IMR-90 (cell line): Measurements from ENCODE around the gene CCDC148. TPM values are rescaled to one million over a fixed set of nuclear protein-coding genes. Genes with fewer than 3 reads are reported as not detected.

ENCODE experiments used
- ATAC-seq: fragments of 200-7000 bp; cut with Tn5 transposase; 2 replicates; pipeline ENCODE4 v1.9.1; 2020; ENCODE audit warnings: low read depth, mild to moderate bottlenecking, moderate library complexity
- BruUV-seq: library from RNA; stranded (reverse); fragments of 400-500 nt; replicated peaks from 2 replicates; lab custom pipeline; 2021; lab: Mats Ljungman, UMichigan
- CTCF ChIA-PET: fragments of 300-600 bp; formaldehyde crosslinking; extraction: SDS; loops from one replicate; lab custom pipeline; 2021; ENCODE audit warnings: antibody characterized with exemption; lab: Yijun Ruan, JAX
- POLR2A ChIA-PET: fragments of 300-600 bp; sonication (Branson Sonifier 250); formaldehyde crosslinking; loops from one replicate; lab custom pipeline; 2022; ENCODE audit warnings: antibody characterized with exemption; ENCODE audit not compliant: unreplicated experiment; lab: Charles Lee
- DNase-seq: peaks from one replicate; pipeline ENCODE4 v3.0.0; 2013
- H2AFZ ChIP-seq: replicated peaks from 2 replicates; pipeline ENCODE3; 2013; ENCODE audit warnings: low read length, mild to moderate bottlenecking; ENCODE audit not compliant: poor library complexity
- H2AK5ac ChIP-seq: 2 replicates; pipeline ENCODE4 v1.6.1; 2013; ENCODE audit warnings: low read depth, low read length, inconsistent platforms
- H2AK9ac ChIP-seq: replicated peaks from 2 replicates; pipeline ENCODE3; 2013; ENCODE audit warnings: mild to moderate bottlenecking, low read depth, low read length, moderate library complexity; ENCODE audit not compliant: poor library complexity
- H2BK120ac ChIP-seq: 2 replicates; pipeline ENCODE4 v1.6.1; 2013; ENCODE audit warnings: low read depth, low read length, inconsistent platforms
- H2BK15ac ChIP-seq: 3 replicates; pipeline ENCODE4 v1.6.1; 2013; ENCODE audit warnings: low read depth, low read length, inconsistent platforms
- H2BK20ac ChIP-seq: 2 replicates; pipeline ENCODE4 v1.6.1; 2013; ENCODE audit warnings: low read depth, mild to moderate bottlenecking, inconsistent platforms, low read length, moderate library complexity
- H2BK5ac ChIP-seq: 2 replicates; pipeline ENCODE4 v1.6.1; 2013; ENCODE audit warnings: mild to moderate bottlenecking, low read depth, low read length, inconsistent platforms; ENCODE audit not compliant: poor library complexity, severe bottlenecking
- H3K14ac ChIP-seq: replicated peaks from 2 replicates; pipeline ENCODE4 v1.6.1; 2013; ENCODE audit warnings: low read depth, low read length, inconsistent platforms
- H3K18ac ChIP-seq: 2 replicates; pipeline ENCODE4 v1.6.1; 2013; ENCODE audit warnings: low read depth, low read length, control low read depth
- H3K23ac ChIP-seq: 2 replicates; pipeline ENCODE4 v1.6.1; 2013; ENCODE audit warnings: low read depth, low read length, inconsistent platforms
- H3K27ac ChIP-seq: 2 replicates; pipeline ENCODE4 v1.5.1; 2013; ENCODE audit warnings: mild to moderate bottlenecking, control low read depth, low read length; ENCODE audit not compliant: insufficient read depth
- H3K27me3 ChIP-seq: 2 replicates; pipeline ENCODE4 v1.6.1; 2013; ENCODE audit warnings: low read length; ENCODE audit not compliant: control insufficient read depth, insufficient read depth
- H3K36me3 ChIP-seq: 2 replicates; pipeline ENCODE4 v1.6.1; 2013; ENCODE audit warnings: low read length, mixed read lengths; ENCODE audit not compliant: control insufficient read depth, insufficient read depth
- H3K4ac ChIP-seq: 2 replicates; pipeline ENCODE4 v1.6.1; 2013; ENCODE audit warnings: low read depth, low read length, inconsistent platforms
- H3K4me1 ChIP-seq: 2 replicates; pipeline ENCODE4 v1.6.1; 2013; ENCODE audit warnings: low read length, mixed read lengths; ENCODE audit not compliant: control insufficient read depth, insufficient read depth
- H3K4me2 ChIP-seq: 2 replicates; pipeline ENCODE4 v1.6.1; 2013; ENCODE audit warnings: low read depth, mild to moderate bottlenecking, control low read depth, low read length, moderate library complexity
- H3K4me3 ChIP-seq: 2 replicates; pipeline ENCODE4 v1.5.1; 2013; ENCODE audit warnings: low read depth, mild to moderate bottlenecking, control low read depth, low read length, moderate library complexity; ENCODE audit not compliant: insufficient read depth
- H3K56ac ChIP-seq: 2 replicates; pipeline ENCODE4 v1.6.1; 2013; ENCODE audit warnings: low read length, inconsistent platforms; ENCODE audit not compliant: insufficient read depth; ENCODE audit errors: extremely low read depth
- H3K79me1 ChIP-seq, 2 experiments: 2 replicates each; pipeline ENCODE4 v1.6.1; 2013; ENCODE audit warnings: low read length in 2 of 2, inconsistent platforms in 1 of 2, low read depth in 1 of 2
- H3K9ac ChIP-seq: 2 replicates; pipeline ENCODE4 v1.6.1; 2013; ENCODE audit warnings: low read depth, low read length, control low read depth
- H3K9me1 ChIP-seq: 2 replicates; pipeline ENCODE4 v1.6.1; 2013; ENCODE audit warnings: low read length, inconsistent platforms; ENCODE audit not compliant: insufficient read depth
- H3K9me3 ChIP-seq: 2 replicates; pipeline ENCODE4 v1.6.1; 2013; ENCODE audit warnings: low read length; ENCODE audit not compliant: control insufficient read depth, insufficient read depth
- H4K20me1 ChIP-seq: 2 replicates; pipeline ENCODE4 v1.6.1; 2013; ENCODE audit warnings: low read length, inconsistent platforms; ENCODE audit not compliant: insufficient read depth
- H4K5ac ChIP-seq: 2 replicates; pipeline ENCODE4 v1.6.1; 2013; ENCODE audit warnings: mild to moderate bottlenecking, low read depth, low read length, control low read depth
- H4K8ac ChIP-seq, 2 experiments: 2 replicates each; pipeline ENCODE4 v1.6.1; 2013; ENCODE audit warnings: low read depth in 2 of 2, low read length in 2 of 2, control low read depth in 1 of 2, inconsistent platforms in 1 of 2
- H4K91ac ChIP-seq: 2 replicates; pipeline ENCODE4 v1.6.1; 2013; ENCODE audit warnings: low read depth, low read length, inconsistent platforms; ENCODE audit not compliant: insufficient read depth
- CEBPB ChIP-seq: IDR thresholded peaks from 2 replicates; pipeline ENCODE4 v1.6.1; 2012; ENCODE audit warnings: low read depth, low read length, improper control_type of control experiment
- CHD1 ChIP-seq: IDR thresholded peaks from 2 replicates; pipeline ENCODE4 v1.6.1; 2012; ENCODE audit warnings: low read depth, low read length, improper control_type of control experiment
- MAFK ChIP-seq: IDR thresholded peaks from 2 replicates; pipeline ENCODE4 v1.6.1; 2012; ENCODE audit warnings: low read depth, low read length, improper control_type of control experiment
- MXI1 ChIP-seq: IDR thresholded peaks from 2 replicates; pipeline ENCODE4 v1.6.1; 2012; ENCODE audit warnings: low read depth, mild to moderate bottlenecking, low read length, moderate library complexity, borderline replicate concordance
- POLR2A ChIP-seq: IDR thresholded peaks from 2 replicates; pipeline ENCODE4 v1.6.1; 2012; ENCODE audit warnings: mild to moderate bottlenecking, low read depth, low read length
- RCOR1 ChIP-seq: IDR thresholded peaks from 2 replicates; pipeline ENCODE4 v1.6.1; 2012; ENCODE audit warnings: mild to moderate bottlenecking, low read length, improper control_type of control experiment; ENCODE audit not compliant: insufficient replicate concordance
- RFX5 ChIP-seq: IDR thresholded peaks from 2 replicates; pipeline ENCODE4 v1.8.0; 2012; ENCODE audit warnings: low read depth, mild to moderate bottlenecking, low read length, moderate library complexity
- SMC3 ChIP-seq: fragments of 150-350 bp; IDR thresholded peaks from 2 replicates; pipeline ENCODE4 v1.6.1; 2016; ENCODE audit warnings: low read depth, mild to moderate bottlenecking, antibody characterized with exemption, low read length, moderate library complexity
- WGBS, 2 experiments: methylation state at CpG; one replicate each; pipeline versions ENCODE4 v1.1.5 to v1.1.7; 2013; ENCODE audit warnings: missing lambda C conversion rate in 2 of 2; ENCODE audit not compliant: insufficient read length in 1 of 2; ENCODE audit errors: extremely low coverage in 2 of 2; 5-methylcytosine and 5-hydroxymethylcytosine counted together
- dilution Hi-C: fragments of 300-500 bp; cut with HindIII; formaldehyde crosslinking; loops from one replicate; pipeline ENCODE4 v1.14.3; 2018; ENCODE audit warnings: low sequenced_read_pairs; ENCODE audit not compliant: unreplicated experiment
- in situ Hi-C: fragments of 300-500 bp; cut with MboI; formaldehyde crosslinking; loops from 3 replicates; pipeline ENCODE4 v1.14.3; 2019; ENCODE audit warnings: low sequenced_read_pairs, inconsistent platforms, mixed read lengths
- intact Hi-C: fragments of 100-400 bp; cut with micrococcal nuclease; formaldehyde crosslinking; loops from 2 replicates; pipeline ENCODE4 v1.10.0; 2022
- polyA plus RNA-seq, 3 experiments: library from polyadenylated mRNA; depleted of rRNA; stranded (reverse); fragments of >200 nt; gene quantifications; 2 replicates each; pipeline ENCODE4 v1.2.3, GENCODE V29; 2012; ENCODE audit warnings: low replicate concordance in 1 of 3
- total RNA-seq: library from RNA; depleted of rRNA; stranded (reverse); fragments of >200 nt; gene quantifications from 2 replicates; pipeline ENCODE4 v1.2.3, GENCODE V29; 2012
- TF ChIP-seq, protein P1 (sequence below): fragments of 150-350 bp; IDR thresholded peaks from 2 replicates; pipeline ENCODE4 v1.6.1; 2016; ENCODE audit warnings: low read depth, mild to moderate bottlenecking, low read length, moderate library complexity, borderline replicate concordance
- TF ChIP-seq, protein P2 (sequence below): fragments of 150-350 bp; IDR thresholded peaks from 2 replicates; pipeline ENCODE4 v1.6.1; 2017; ENCODE audit warnings: mild to moderate bottlenecking, antibody characterized with exemption, low read length, low read depth

CCDC148 gene
- total and polyA plus RNA-seq, 2 of the 4 experiments (the other 2 are of a cell fraction), result 0.18 to 0.31 TPM

DNA sequence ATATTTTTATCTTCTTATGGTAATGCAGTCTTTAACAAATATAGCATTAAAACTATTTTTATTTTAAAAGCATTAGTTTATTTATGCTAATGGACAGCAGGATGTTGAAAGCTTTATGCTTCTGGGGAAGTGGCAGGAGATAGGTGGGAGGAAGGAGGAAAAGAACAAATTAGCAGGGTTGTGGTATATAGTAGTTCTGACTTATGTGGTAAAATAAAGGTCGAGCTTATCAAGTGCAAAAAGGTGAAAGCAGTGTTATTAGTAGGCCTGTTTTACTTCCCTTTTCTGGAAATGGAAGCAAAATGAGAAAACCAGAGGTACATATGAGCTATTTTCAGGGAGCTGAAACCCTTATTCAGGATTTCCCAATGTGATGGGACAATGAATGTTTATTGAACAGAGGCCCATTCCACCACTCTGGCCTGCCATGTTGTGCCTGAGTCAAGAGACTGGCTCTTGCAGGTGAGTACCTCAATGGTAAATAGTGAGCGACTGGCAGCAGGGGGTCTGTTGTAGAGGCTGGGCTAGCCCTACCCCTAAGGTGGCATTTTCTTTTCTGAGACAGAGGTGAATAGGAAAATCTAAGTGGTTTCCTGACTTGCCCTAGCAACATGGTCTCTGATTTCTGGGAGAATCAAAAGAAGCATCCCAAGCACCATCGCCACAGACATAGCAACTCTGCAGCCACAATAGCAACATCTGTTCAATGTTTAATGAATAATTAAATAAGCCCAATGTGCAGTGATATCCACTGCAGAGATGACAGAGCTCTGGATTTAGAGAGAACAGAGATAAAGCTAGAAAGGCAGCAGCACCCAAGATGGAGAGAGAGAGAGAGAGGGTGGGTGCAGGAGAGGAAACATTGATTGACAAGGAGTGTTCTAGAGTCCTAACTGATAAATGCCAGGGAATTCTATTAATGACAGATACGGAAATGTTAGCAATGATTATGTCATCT is 235.2 kb downstream of the CCDC148 start:
- in situ Hi-C loops (no loop called here), intact Hi-C loops (no loop called here), dilution Hi-C loops (no loop called here)
- Histone ChIP-seq H3K18ac (no peak overlapping the region), H3K9me1 (no peaks in the 10 kb centered on the region), H2AFZ (no peak overlapping the region), H2AK5ac (no peak overlapping the region), H3K4me2 (no peak overlapping the region), H2BK5ac (no peak overlapping the region), H2BK15ac (no peak overlapping the region), H4K91ac (no peak overlapping the region), H3K36me3 (no peaks in the 10 kb centered on the region), H3K23ac (no peak overlapping the region), H3K4me3 (no peak overlapping the region), H3K4ac (no peak overlapping the region), H3K4me1 (no peaks in the 10 kb centered on the region), H4K8ac (no peak overlapping the region), H2BK120ac (no peak overlapping the region), H3K56ac (no peak overlapping the region), H3K27me3 (no peaks in the 10 kb centered on the region), H3K9me3 (no peaks in the 10 kb centered on the region), H3K79me1 (no peaks in the 10 kb centered on the region), H3K14ac (no peak overlapping the region), H2AK9ac (no peak overlapping the region), H3K9ac (no peak overlapping the region), H4K5ac (no peak overlapping the region), H2BK20ac (no peak overlapping the region), H4K20me1 (no peaks in the 10 kb centered on the region), H3K27ac (no peak overlapping the region)
- POLR2A ChIA-PET, result no interaction called here
- TF ChIP-seq MXI1 (no peak), RCOR1 (no peak), SMC3 (no peak), RFX5 (no peak), CEBPB (no peak), MAFK (no peak), CHD1 (no peak), POLR2A (no peak)
- TF ChIP-seq, protein P1, sequence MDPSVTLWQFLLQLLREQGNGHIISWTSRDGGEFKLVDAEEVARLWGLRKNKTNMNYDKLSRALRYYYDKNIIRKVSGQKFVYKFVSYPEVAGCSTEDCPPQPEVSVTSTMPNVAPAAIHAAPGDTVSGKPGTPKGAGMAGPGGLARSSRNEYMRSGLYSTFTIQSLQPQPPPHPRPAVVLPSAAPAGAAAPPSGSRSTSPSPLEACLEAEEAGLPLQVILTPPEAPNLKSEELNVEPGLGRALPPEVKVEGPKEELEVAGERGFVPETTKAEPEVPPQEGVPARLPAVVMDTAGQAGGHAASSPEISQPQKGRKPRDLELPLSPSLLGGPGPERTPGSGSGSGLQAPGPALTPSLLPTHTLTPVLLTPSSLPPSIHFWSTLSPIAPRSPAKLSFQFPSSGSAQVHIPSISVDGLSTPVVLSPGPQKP, result no peak
- TF ChIP-seq, protein P2, sequence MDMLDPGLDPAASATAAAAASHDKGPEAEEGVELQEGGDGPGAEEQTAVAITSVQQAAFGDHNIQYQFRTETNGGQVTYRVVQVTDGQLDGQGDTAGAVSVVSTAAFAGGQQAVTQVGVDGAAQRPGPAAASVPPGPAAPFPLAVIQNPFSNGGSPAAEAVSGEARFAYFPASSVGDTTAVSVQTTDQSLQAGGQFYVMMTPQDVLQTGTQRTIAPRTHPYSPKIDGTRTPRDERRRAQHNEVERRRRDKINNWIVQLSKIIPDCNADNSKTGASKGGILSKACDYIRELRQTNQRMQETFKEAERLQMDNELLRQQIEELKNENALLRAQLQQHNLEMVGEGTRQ, result no peak
- no peak for DNase-seq
- CTCF ChIA-PET, result interaction anchor here (0.8 kb wide), 1 partner anchor 25 kb away, joined by 3 read pairs; no protein-coding TSS in a partner anchor
- 0% methylated on average over 1 of the region's 4 CpGs; no CpG with 5 or more reads in 1 of the 2 experiments for WGBS, 2 experiments
- no peak for ATAC-seq
- no TSS peak for BruUV-seq
